K562 (cell line): ENCODE results near the gene S100A1. TPM values are rescaled to one million over a fixed set of nuclear protein-coding genes. Genes with fewer than 3 reads are reported as not detected.

Source experiments
- ATF1 ChIP-seq, 2 experiments: fragments of 450-650 bp in 1 of 2; IDR thresholded peaks; 2 replicates each; pipeline ENCODE4 v1.6.1; 2016; ENCODE audit warnings: missing compliant biosample characterization in 1 of 2, missing genetic modification characterization in 1 of 2
- FOXP1 ChIP-seq: sonication (generic); formaldehyde crosslinking; IDR thresholded peaks from 2 replicates; pipeline ENCODE4 v1.8.0; 2022; ENCODE audit warnings: mild to moderate bottlenecking, missing genetic modification reagents
- FUS ChIP-seq: fragments of 200-400 bp; formaldehyde crosslinking; optimal IDR thresholded peaks from 2 replicates; pipeline ENCODE3; 2017; ENCODE audit warnings: low read depth, low read length
- HNRNPH1 ChIP-seq: fragments of 200-400 bp; formaldehyde crosslinking; optimal IDR thresholded peaks from 2 replicates; pipeline ENCODE3; 2017; ENCODE audit warnings: low read depth, mild to moderate bottlenecking, low read length, moderate library complexity
- HOXB6 ChIP-seq: fragments of 250-450 bp; sonication (Bioruptor Pico); IDR thresholded peaks from 2 replicates; pipeline ENCODE4 v1.5.1; 2022; ENCODE audit warnings: mild to moderate bottlenecking, borderline replicate concordance
- MCM7 ChIP-seq, 2 experiments: fragments of 450-650 bp; IDR thresholded peaks; 2 replicates each; pipeline ENCODE4 v1.6.1; 2016 to 2018
- MEF2A ChIP-seq: IDR thresholded peaks from 2 replicates; pipeline ENCODE4 v1.6.1; 2011; ENCODE audit warnings: low read depth, mild to moderate bottlenecking, low read length, moderate library complexity; ENCODE audit not compliant: control insufficient read depth
- NCOR1 ChIP-seq: fragments of 450-650 bp; IDR thresholded peaks from 2 replicates; pipeline ENCODE4 v1.6.1; 2016; ENCODE audit warnings: mild to moderate bottlenecking, moderate library complexity
- NR3C1 ChIP-seq: sonication (generic); formaldehyde crosslinking; IDR thresholded peaks from 2 replicates; pipeline ENCODE4 v1.8.1; 2022; ENCODE audit warnings: missing genetic modification reagents
- PYGO2 ChIP-seq: fragments of 450-650 bp; IDR thresholded peaks from 2 replicates; pipeline ENCODE4 v1.6.1; 2016; ENCODE audit warnings: mild to moderate bottlenecking, missing genetic modification characterization, moderate library complexity, missing compliant biosample characterization
- RB1 ChIP-seq: fragments of 450-650 bp; IDR thresholded peaks from 2 replicates; pipeline ENCODE4 v1.6.1; 2017; ENCODE audit warnings: low read depth, mild to moderate bottlenecking
- TAL1 ChIP-seq: fragments of 450-650 bp; IDR thresholded peaks from 2 replicates; pipeline ENCODE4 v1.6.1; 2016; ENCODE audit warnings: mild to moderate bottlenecking
- THAP7 ChIP-seq: fragments of 250-450 bp; sonication (Bioruptor Pico); IDR thresholded peaks from 2 replicates; pipeline ENCODE4 v1.5.0; 2021
- THRAP3 ChIP-seq: fragments of 450-650 bp; IDR thresholded peaks from 2 replicates; pipeline ENCODE4 v1.6.1; 2016; ENCODE audit warnings: mild to moderate bottlenecking, inconsistent platforms, borderline replicate concordance
- ZBTB11 ChIP-seq, 3 experiments: fragments of 200-800 bp in 1 of 3; fragments of 250-450 bp in 1 of 3; fragments of 450-650 bp in 1 of 3; sonication (Bioruptor Pico) in 1 of 3; sonication (Bioruptor generic) in 1 of 3; formaldehyde crosslinking in 1 of 3; IDR thresholded peaks; 2 replicates each; pipeline versions ENCODE4 v1.6.1 to v1.8.0; 2016 to 2022; ENCODE audit warnings: mild to moderate bottlenecking in 2 of 3, missing genetic modification characterization in 2 of 3, missing compliant biosample characterization in 1 of 3, moderate library complexity in 1 of 3
- ZFP30 ChIP-seq: fragments of 250-450 bp; sonication (Bioruptor Pico); IDR thresholded peaks from 2 replicates; pipeline ENCODE4 v1.8.0; 2022; ENCODE audit warnings: moderate library complexity, mild to moderate bottlenecking, inconsistent platforms, borderline replicate concordance
- ZNF239 ChIP-seq: fragments of 250-450 bp; sonication (Bioruptor Pico); IDR thresholded peaks from 2 replicates; pipeline ENCODE4 v1.4.0; 2020; ENCODE audit warnings: mild to moderate bottlenecking
- polyA plus RNA-seq, 8 experiments: library from polyadenylated mRNA; depleted of rRNA in 4 of 8; stranded (reverse) in 5 of 8; unstranded in 3 of 8; fragments of >200 nt; fragmentation: Nextera tagmentation in 2 of 8; fragmentation: Illumina TruSeq in 1 of 8; extraction: Ambion mirVana in 2 of 8; extraction: Trizol in 1 of 8; gene quantifications; 2 replicates each; pipeline versions ENCODE4 v1.2.1 to v1.2.3, GENCODE V29; 2011 to 2014; ENCODE audit warnings: inconsistent platforms in 1 of 8, missing spikeins in 1 of 8
- total RNA-seq, 7 experiments: library from RNA; depleted of rRNA in 6 of 7; stranded (reverse); fragments of >200 nt in 6 of 7; fragmentation: Illumina TruSeq in 2 of 7; extraction: Trizol in 2 of 7; gene quantifications; 2 replicates each; pipeline versions ENCODE4 v1.2.1 to v1.2.3, GENCODE V29; 2011 to 2021; ENCODE audit warnings: low replicate concordance in 1 of 7
- TF ChIP-seq, protein P1 (sequence below): fragments of 450-650 bp; IDR thresholded peaks from 2 replicates; pipeline ENCODE4 v1.6.1; 2017; ENCODE audit warnings: antibody characterized with exemption
- TF ChIP-seq, protein P2 (sequence below): fragments of 450-650 bp; formaldehyde crosslinking; IDR thresholded peaks from 2 replicates; pipeline ENCODE4 v1.4.0; 2022; ENCODE audit warnings: missing genetic modification characterization

S100A1 gene
- total and polyA plus RNA-seq, 9 of the 15 experiments (the other 6 are each of a cell fraction or from before 2014, with no cell fraction given), result 0.44 to 30.1 (median 12.7) TPM

DNA sequence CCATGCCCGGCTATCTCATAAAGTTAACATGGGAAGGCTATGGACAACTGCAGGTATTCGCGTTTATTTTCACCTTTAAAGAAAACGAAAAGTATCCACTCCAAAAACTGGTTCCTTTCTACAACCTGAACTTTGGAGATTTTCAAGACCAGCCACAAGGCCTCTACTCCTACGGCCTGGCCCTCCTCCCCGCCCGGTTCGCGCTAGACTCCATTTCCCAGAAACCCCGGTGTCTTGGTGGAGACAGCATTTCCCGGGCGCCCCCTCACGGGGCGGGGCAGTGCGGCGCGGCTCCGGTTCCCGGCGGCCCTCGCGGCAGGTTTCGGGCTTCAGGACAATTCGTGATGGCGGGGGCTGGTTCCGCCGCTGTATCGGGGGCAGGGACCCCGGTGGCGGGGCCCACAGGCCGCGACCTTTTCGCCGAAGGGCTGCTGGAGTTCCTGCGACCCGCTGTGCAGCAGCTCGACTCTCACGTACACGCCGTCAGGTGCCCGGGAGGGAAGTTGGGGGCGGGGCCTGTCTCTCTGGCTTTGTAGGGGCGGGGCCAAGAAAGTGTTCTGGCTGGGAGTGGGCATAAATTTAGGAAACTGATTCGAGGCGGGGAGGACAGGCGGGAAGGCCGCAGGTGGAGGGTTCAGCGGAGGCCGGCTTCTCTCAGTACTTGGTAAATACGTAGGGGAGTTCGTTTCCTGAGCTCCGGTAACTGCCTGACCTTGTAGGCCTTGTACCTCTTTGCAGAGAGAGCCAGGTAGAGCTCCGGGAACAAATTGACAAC is 30.4 kb downstream of the S100A1 start, which contains the start of gene SNAPIN (continued):
- TF ChIP-seq HOXB6 (no peak), RB1 (peak; percentile 56; the same call in 1 of the 2 replicates), NCOR1 (no peak), FOXP1 (CRISPR knock-in tag) (no peak), THAP7 (no peak), FUS (no peak), ZFP30 (CRISPR knock-in tag) (no peak), NR3C1 (no peak), MCM7 (IDR thresholded peaks at IDR 0.05) (no peak), PYGO2 (tag) (no peak), HNRNPH1 (no peak), THRAP3 (no peak), ATF1 (CRISPR knock-in tag; IDR thresholded peaks at IDR 0.05) (no peak), ATF1 (tag; IDR thresholded peaks at IDR 0.05) (peak; percentile 78), ZNF239 (CRISPR knock-in tag) (no peak), TAL1 (no peak), ZBTB11 (CRISPR knock-in tag; IDR thresholded peaks at IDR 0.05) (peak in 1 of 3 experiments; percentile 78; a peak in 2 of 6 replicates), MEF2A (no peak)
- TF ChIP-seq, protein P1, sequence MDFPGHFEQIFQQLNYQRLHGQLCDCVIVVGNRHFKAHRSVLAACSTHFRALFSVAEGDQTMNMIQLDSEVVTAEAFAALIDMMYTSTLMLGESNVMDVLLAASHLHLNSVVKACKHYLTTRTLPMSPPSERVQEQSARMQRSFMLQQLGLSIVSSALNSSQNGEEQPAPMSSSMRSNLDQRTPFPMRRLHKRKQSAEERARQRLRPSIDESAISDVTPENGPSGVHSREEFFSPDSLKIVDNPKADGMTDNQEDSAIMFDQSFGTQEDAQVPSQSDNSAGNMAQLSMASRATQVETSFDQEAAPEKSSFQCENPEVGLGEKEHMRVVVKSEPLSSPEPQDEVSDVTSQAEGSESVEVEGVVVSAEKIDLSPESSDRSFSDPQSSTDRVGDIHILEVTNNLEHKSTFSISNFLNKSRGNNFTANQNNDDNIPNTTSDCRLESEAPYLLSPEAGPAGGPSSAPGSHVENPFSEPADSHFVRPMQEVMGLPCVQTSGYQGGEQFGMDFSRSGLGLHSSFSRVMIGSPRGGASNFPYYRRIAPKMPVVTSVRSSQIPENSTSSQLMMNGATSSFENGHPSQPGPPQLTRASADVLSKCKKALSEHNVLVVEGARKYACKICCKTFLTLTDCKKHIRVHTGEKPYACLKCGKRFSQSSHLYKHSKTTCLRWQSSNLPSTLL, result no peak
- TF ChIP-seq, protein P2, sequence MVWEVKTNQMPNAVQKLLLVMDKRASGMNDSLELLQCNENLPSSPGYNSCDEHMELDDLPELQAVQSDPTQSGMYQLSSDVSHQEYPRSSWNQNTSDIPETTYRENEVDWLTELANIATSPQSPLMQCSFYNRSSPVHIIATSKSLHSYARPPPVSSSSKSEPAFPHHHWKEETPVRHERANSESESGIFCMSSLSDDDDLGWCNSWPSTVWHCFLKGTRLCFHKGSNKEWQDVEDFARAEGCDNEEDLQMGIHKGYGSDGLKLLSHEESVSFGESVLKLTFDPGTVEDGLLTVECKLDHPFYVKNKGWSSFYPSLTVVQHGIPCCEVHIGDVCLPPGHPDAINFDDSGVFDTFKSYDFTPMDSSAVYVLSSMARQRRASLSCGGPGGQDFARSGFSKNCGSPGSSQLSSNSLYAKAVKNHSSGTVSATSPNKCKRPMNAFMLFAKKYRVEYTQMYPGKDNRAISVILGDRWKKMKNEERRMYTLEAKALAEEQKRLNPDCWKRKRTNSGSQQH (CRISPR knock-in tag), result no peak
